Frontal cortex (tissue), 4 donors: Measurements from ENCODE around the gene STEAP1B. TPM values are rescaled to one million over a fixed set of nuclear protein-coding genes. Genes with fewer than 3 reads are reported as not detected.

Experiments used
- DNase-seq, 2 donors: peaks; one replicate each; pipeline ENCODE4 v3.0.0; 2012; ENCODE audit warnings: low spot score in 2 of 2
- FAIRE-seq: peaks from 2 replicates; lab custom pipeline; 2012; peaks lifted over from hg19 to GRCh38; lab: Jason Lieb, UNC
- total RNA-seq: library from RNA; depleted of rRNA; stranded (reverse); fragments of >200 nt; gene quantifications from one replicate; pipeline ENCODE4 v1.2.3, GENCODE V29; 2014
- donor health status: control.
- donor health status: control.
- donor health status: control.

The STEAP1B gene
- total RNA-seq, 1 donor from 2014 or later = 2.4 TPM

GRCh38 chr7:22413211-22413610 is 86.8 kb downstream of the STEAP1B start:
- FAIRE-seq (no peak), DNase-seq (no peak)

- FAIRE-seq (no peak), DNase-seq (no peak)
Observed at GRCh38 chr7:22411977-22412693, 87.9 kb downstream of the STEAP1B start.

GRCh38 chr7:22406715-22407114 is 93.3 kb downstream of the STEAP1B start:
- no peak for DNase-seq
- FAIRE-seq = no peak

- FAIRE-seq (no peak), DNase-seq (no peak)
Observed at GRCh38 chr7:22404421-22405023, 95.5 kb downstream of the STEAP1B start.

GRCh38 chr7:22403344-22403743 is 96.6 kb downstream of the STEAP1B start:
- FAIRE-seq = no peak
- no peak for DNase-seq

GRCh38 chr7:22402250-22402649 is 97.7 kb downstream of the STEAP1B start:
- FAIRE-seq (no peak), DNase-seq (no peak)

- no peak for DNase-seq
Observed at GRCh38 chr7:22400936-22401553, 98.9 kb downstream of the STEAP1B start.

GRCh38 chr7:22400150-22400814 is 99.7 kb downstream of the STEAP1B start:
- FAIRE-seq = no peak

More at GRCh38 chr7:22400936-22401553, 98.9 kb downstream of the STEAP1B start:
- FAIRE-seq = no peak

GRCh38 chr7:22399546-22399945 is 100.4 kb downstream of the STEAP1B start:
- DNase-seq = no peak
- FAIRE-seq = no peak

More at GRCh38 chr7:22400150-22400814, 99.7 kb downstream of the STEAP1B start:
- DNase-seq = no peak

GRCh38 chr7:22399091-22399490 is 100.9 kb downstream of the STEAP1B start:
- DNase-seq = no peak
- no peak for FAIRE-seq

- no peak for DNase-seq
- FAIRE-seq = no peak
Observed at GRCh38 chr7:22397981-22398380, 102.0 kb downstream of the STEAP1B start.

GRCh38 chr7:22395222-22395621 is 104.8 kb downstream of the STEAP1B start:
- FAIRE-seq (no peak), DNase-seq (no peak)

- DNase-seq (no peak), FAIRE-seq (no peak)
Observed at GRCh38 chr7:22394739-22395138, 105.2 kb downstream of the STEAP1B start.

- DNase-seq = no peak
- no peak for FAIRE-seq
Observed at GRCh38 chr7:22393913-22394729, 105.9 kb downstream of the STEAP1B start.

GRCh38 chr7:22390516-22390915 is 109.5 kb downstream of the STEAP1B start:
- no peak for FAIRE-seq

GRCh38 chr7:22389892-22390291 is 110.1 kb downstream of the STEAP1B start:
- FAIRE-seq (no peak), DNase-seq (no peak)

More at GRCh38 chr7:22390516-22390915, 109.5 kb downstream of the STEAP1B start:
- DNase-seq = no peak

GRCh38 chr7:22387583-22387982 is 112.4 kb downstream of the STEAP1B start:
- DNase-seq (peak in 1 of 2 donors; percentile 28), FAIRE-seq (no peak)

- DNase-seq = no peak
- no peak for FAIRE-seq
Observed at GRCh38 chr7:22386865-22387264, 113.1 kb downstream of the STEAP1B start.

GRCh38 chr7:22386206-22386858 is 113.7 kb downstream of the STEAP1B start:
- no peak for DNase-seq
- FAIRE-seq = no peak
